SJSA1 (cell line): ENCODE measurements around the gene FAH. TPM values are rescaled to one million over a fixed set of nuclear protein-coding genes. Genes with fewer than 3 reads are reported as not detected.
"Not testable (repeated sequence)": the region's sequence is repeated elsewhere in the genome, so short reads cannot be mapped to it uniquely, and the experiment has no call there.

Experiments
- DNase-seq, 2 experiments: peaks; one replicate each; pipeline ENCODE4 v3.0.0-alpha.2; 2015 to 2020; ENCODE audit warnings: low spot score in 2 of 2, low read depth in 1 of 2
- H3K27ac ChIP-seq: fragments of 250-450 bp; sonication (Bioruptor Pico); 2 replicates; pipeline ENCODE4 v1.5.1; 2020; ENCODE audit warnings: mild to moderate bottlenecking, moderate library complexity
- H3K27me3 ChIP-seq: fragments of 250-450 bp; sonication (Bioruptor Pico); replicated peaks from 2 replicates; pipeline ENCODE4 v1.5.1; 2020; ENCODE audit warnings: mild to moderate bottlenecking, moderate library complexity
- H3K36me3 ChIP-seq: fragments of 250-450 bp; sonication (Bioruptor Pico); 2 replicates; pipeline ENCODE4 v1.5.1; 2020; ENCODE audit warnings: mild to moderate bottlenecking
- H3K4me1 ChIP-seq: fragments of 250-450 bp; sonication (Bioruptor Pico); replicated peaks from 2 replicates; pipeline ENCODE4 v1.6.1; 2021; ENCODE audit warnings: mild to moderate bottlenecking
- H3K4me3 ChIP-seq: fragments of 250-450 bp; sonication (Bioruptor Pico); 2 replicates; pipeline ENCODE4 v1.5.1; 2020; ENCODE audit warnings: mild to moderate bottlenecking
- H3K9me3 ChIP-seq: fragments of 250-450 bp; sonication (Bioruptor Pico); replicated peaks from 2 replicates; pipeline ENCODE4 v1.5.1; 2020; ENCODE audit warnings: mild to moderate bottlenecking
- total RNA-seq: library from RNA; depleted of rRNA; stranded (reverse); fragments of >200 nt; shearing (Covaris generic); gene quantifications from 2 replicates; pipeline ENCODE4 v1.2.3, GENCODE V29; 2014

FAH gene
- total RNA-seq, 1 experiment from 2014 or later: 34.4 TPM

DNA sequence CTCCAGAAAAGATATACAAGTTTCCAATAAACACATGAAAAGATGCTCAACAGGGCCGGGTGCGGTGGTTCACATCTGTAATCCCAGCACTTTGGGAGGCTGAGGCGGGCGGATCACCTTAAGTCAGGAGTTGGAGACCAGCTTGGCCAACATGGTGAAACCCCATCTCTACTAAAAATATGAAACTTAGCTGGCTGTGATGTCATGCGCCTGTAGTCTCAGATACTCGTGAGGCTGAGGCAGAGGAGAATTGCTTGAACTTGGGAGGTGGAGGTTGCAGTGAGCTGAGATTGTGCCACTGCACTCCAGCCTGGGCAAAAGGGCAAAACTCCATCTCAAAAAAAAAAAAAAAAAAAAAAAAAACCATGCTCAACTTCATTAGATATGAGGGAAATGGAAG, 25.5 kb upstream of the FAH start:
- H3K9me3 ChIP-seq, H3K27me3 ChIP-seq, H3K4me1 ChIP-seq, H3K27ac ChIP-seq, DNase-seq, H3K4me3 ChIP-seq: not testable (repeated sequence)
- peaks cover 47% of the 10 kb centered on the region for H3K36me3 ChIP-seq

DNA sequence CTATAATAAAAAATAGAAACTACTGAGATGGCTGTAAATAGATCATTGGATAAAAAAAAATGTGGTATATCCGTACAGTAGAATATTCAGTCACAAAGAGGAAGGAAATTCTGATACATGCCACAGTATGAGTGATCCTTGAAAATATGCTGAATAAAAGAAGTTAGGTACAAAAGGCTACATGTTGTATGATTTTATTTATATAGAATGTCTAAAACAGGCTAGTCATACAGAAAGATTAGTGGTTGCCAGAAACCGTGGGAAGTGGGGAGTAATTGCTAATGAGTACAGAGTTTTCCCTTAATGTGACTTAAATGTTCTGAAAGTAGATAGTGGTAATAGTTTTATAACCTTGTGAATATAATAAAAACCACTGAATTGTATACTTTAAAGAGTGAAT, 24.9 kb upstream of the FAH start:
- no peak overlapping the region for H3K27ac ChIP-seq
- no peak for DNase-seq

DNA sequence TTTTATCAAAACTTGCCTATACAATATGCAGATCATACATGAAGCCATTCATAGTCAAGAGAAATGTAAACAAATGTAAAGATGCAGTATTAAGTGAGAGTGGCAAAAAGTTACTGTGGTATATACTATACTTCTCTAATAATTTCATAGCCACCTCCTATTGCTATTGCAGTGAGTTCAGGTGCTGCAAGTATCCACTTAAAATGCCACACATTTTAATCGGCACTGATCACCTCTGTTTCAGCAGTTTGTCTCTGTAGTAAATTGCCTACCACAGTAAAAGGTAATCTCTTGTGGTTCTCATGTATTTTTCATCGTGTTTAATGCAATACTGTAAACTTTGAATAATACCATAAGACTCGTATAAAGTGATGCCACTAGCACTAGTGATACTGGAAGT, 20.4 kb upstream of the FAH start:
- no peak for DNase-seq
- Histone ChIP-seq H3K27me3 (no peaks in the 10 kb centered on the region), H3K27ac (no peak overlapping the region), H3K36me3 (peaks cover 35% of the 10 kb centered on the region), H3K9me3 (no peaks in the 10 kb centered on the region), H3K4me1 (no peaks in the 10 kb centered on the region), H3K4me3 (no peak overlapping the region)

More for the DNA sequence above, 24.9 kb upstream of the FAH start:
- Histone ChIP-seq H3K4me1 (no peaks in the 10 kb centered on the region), H3K27me3 (no peaks in the 10 kb centered on the region), H3K36me3 (peaks cover 45% of the 10 kb centered on the region), H3K9me3 (no peaks in the 10 kb centered on the region), H3K4me3 (no peak overlapping the region)

DNA sequence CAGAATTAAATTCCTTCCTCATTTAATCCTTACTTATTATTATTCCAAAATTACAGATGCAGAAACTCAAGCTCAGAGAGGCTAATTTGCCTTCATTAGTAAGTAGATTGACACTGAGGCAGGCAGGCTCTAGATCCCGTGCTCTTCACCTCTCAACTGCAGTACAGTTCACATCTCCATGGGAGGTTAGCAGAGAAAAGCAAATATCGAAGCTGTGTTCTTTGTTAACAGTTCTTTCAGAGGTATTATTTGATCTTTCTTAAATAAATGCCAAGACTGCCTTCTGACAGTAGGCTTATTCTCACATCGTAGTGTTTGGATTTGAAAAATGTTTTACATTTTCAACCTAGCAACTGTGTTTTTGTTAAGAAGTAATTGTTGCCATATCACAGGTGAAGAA, 15.9 kb upstream of the FAH start:
- Histone ChIP-seq H3K27me3 (no peaks in the 10 kb centered on the region), H3K27ac (no peak overlapping the region), H3K4me1 (no peaks in the 10 kb centered on the region), H3K4me3 (no peak overlapping the region), H3K9me3 (no peaks in the 10 kb centered on the region), H3K36me3 (peaks cover 25% of the 10 kb centered on the region)
- DNase-seq: no peak

DNA sequence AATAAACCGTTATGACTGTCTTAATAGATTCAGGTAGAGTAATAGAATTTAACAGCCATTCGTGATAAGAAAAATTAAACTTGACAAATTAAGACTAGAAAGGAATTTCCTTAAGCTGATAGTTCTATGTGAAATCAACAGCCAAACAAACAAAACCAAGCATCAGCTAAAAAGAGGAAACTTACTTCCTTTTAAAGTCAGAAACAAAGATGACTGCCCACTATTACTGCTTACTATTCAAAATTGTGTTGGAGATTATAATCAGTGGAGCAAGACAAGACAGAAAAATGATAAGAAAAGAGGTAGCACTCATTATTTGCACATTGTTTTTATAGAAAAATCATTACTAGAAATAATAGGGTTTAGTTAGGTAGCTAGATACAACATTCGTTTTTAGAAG, 13.8 kb upstream of the FAH start:
- peaks cover 19% of the 10 kb centered on the region for H3K36me3 ChIP-seq
- H3K4me1 ChIP-seq: no peaks in the 10 kb centered on the region
- DNase-seq: no peak
- no peak overlapping the region for H3K4me3 ChIP-seq
- H3K27me3 ChIP-seq: no peaks in the 10 kb centered on the region
- H3K27ac ChIP-seq: no peak overlapping the region
- H3K9me3 ChIP-seq: no peaks in the 10 kb centered on the region

DNA sequence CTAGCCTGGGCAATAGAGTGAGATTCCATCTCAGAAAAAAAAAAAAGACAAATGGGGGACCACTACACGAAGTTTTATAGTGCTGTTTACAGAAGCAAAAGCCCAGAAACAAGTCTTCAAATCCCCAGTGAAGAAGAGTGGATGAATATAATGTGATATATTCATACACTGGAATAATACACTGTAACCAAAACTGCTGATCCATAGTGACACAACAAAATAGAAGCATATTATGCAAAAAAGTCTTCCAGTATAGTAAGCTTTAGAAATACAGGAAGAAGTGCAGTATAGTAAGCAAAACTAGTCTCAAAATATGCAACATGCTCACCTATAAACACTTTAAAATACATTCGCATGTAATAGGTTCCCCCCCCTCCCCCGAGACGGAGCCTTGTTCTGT, 11.9 kb upstream of the FAH start:
- H3K4me3 ChIP-seq: no peak overlapping the region
- no peaks in the 10 kb centered on the region for H3K9me3 ChIP-seq
- no peak overlapping the region for H3K27ac ChIP-seq
- no peak for DNase-seq
- H3K4me1 ChIP-seq: no peaks in the 10 kb centered on the region
- H3K36me3 ChIP-seq: peaks cover 8% of the 10 kb centered on the region; the same call in 1 of the 2 replicates
- no peaks in the 10 kb centered on the region for H3K27me3 ChIP-seq

DNA sequence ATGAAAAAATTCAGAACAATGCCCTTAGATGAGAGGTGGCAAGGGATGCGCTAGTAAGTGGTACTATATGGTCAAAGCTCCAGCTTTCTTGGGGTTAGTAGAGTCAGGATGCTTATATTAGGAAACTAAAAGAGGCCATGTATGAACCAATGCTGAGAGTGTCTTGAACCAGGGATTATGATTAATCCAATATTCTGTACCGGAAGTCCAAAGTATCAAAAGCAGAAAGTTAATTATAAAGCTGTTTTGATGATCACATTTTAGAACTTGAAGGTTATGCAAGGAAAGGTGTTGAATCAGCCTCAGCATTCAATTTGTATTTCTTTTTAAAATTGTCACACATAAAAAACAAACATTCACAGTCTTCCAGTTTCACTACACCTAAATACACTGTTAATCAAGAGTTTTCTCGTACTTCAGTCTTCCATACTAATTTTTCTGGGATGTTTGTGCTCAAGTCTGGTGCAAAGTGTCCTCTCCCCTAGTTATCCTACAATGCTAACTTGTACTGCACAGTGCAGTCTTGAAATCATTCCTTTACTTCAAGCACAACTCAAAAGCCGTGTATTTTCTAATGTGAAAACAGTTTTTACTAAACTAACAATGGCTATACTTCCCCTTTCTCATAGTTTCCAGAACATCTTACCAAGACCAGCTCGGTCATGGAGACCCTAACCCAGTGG, 10.7 kb upstream of the FAH start:
- no peak overlapping the region for H3K4me3 ChIP-seq
- H3K36me3 ChIP-seq: 0 out of 2 replicates have a peak, but pooled peaks cover 3% of the 10 kb centered on the region
- no peak for DNase-seq
- H3K27me3 ChIP-seq: 0 out of 2 replicates have a peak, but pooled peaks cover 2% of the 10 kb centered on the region
- no peaks in the 10 kb centered on the region for H3K4me1 ChIP-seq
- H3K27ac ChIP-seq: no peak overlapping the region
- no peaks in the 10 kb centered on the region for H3K9me3 ChIP-seq

DNA sequence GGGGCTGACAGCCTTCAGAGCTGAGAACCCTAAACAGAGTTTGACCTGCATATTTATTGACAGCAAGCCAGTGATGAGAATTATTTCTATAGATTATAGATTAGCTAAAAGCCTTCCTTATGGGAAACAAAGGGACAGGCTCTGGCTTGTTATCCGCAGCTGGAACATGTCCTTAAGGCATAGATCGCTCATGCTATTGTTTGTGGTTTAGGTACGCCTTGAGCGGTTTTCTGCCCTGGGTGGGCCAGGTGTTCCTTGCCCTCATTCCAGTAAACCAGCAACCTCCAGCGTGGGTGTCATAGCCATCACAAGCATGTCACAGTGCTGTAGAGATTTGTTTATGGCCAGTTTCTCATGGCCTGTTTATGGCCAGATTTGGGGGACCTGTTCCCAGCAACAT, 10.2 kb upstream of the FAH start:
- H3K36me3 ChIP-seq: no peaks in the 10 kb centered on the region
- H3K27ac ChIP-seq: no peak overlapping the region
- no peaks in the 10 kb centered on the region for H3K4me1 ChIP-seq
- H3K4me3 ChIP-seq: no peak overlapping the region
- H3K27me3 ChIP-seq: 0 out of 2 replicates have a peak, but pooled peaks cover 2% of the 10 kb centered on the region
- H3K9me3 ChIP-seq: no peaks in the 10 kb centered on the region
- no peak for DNase-seq

DNA sequence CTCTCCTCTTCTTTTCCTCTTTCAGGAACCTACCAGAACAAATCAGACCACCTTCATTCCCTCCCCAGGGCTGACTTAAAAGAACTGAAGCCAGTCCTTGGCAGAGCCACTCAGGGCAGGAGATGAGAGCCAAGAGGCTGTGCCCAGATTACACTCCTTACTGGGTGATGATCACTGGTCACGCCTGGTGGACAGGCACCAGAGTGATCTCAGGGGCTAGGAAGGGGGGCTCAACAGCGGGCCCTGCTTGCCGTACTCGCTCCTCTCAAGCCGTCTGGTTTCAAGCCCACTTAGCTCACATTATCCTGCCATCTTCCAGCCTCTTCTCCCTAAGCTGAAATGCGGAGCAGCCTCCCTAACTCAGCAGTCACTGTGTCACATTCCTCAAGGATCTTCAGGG, 1.7 kb upstream of the FAH start:
- Histone ChIP-seq H3K27me3 (0 out of 2 replicates have a peak, but pooled peaks cover 2% of the 10 kb centered on the region), H3K9me3 (no peaks in the 10 kb centered on the region), H3K4me3 (no peak overlapping the region), H3K4me1 (peaks cover 10% of the 10 kb centered on the region; the same call in 1 of the 2 replicates), H3K36me3 (no peaks in the 10 kb centered on the region), H3K27ac (no peak overlapping the region)
- DNase-seq: no peak

DNA sequence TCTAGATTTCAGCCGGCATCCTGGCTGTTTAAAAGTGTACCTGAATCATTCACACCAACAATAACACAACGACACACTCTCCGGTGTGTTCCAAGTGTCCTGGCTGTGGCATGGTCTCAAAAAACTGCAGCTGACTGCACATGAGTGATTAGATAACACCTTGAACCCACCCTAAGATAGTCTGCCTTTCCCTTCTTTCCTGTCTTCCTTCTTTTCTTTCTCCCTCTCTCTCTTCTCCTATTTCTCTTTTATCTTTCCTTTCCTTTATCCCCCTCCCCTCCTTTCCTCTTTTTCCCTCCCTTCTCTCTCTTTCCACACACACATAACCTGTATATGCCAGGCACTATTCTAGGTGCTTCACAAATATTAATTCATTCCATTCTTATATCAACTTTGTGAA, 1.2 kb upstream of the FAH start:
- H3K4me1 ChIP-seq: peaks cover 10% of the 10 kb centered on the region; the same call in 1 of the 2 replicates
- no peak overlapping the region for H3K4me3 ChIP-seq
- H3K9me3 ChIP-seq: no peaks in the 10 kb centered on the region
- no peaks in the 10 kb centered on the region for H3K36me3 ChIP-seq
- H3K27me3 ChIP-seq: no peaks in the 10 kb centered on the region
- no peak for DNase-seq
- H3K27ac ChIP-seq: no peak overlapping the region

DNA sequence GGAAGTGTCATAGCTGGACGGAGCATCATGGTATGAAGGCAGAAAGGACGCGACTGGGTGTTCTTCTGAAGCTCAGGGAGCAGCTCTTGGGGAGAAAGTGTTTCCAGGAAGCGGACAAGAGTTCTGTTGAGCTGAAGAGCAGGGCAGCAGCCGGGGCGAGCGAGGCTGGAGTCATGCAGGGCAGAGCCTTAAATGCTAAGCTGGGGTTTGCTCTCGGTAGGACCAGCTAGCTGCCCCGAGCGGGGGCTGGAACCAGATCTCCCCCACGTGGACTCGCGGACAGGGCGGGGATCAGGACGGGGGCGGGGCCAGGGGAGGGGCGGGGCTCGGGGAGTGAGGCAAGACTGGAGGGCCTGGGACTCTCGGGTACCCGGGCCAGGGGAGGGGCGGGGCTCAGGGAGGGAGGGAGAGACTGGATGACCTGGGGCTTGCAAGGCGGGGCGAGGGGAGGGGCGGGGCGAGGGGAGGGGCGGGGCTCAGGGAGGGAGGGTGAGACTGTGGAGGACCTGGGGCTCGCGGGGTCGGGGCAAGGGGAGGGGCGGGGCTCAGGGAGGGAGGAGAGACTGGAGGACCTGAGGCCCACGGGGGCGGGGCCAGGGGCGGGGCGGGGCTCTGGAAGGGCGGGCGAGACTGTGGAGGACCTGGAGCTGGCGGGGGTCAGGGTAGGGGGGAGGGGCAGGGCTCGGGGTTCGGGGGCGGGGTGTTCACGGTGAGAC, 461 bp upstream of the FAH start:
- Histone ChIP-seq H3K4me3 (peak overlapping the region; percentile 63), H3K27ac (no peak overlapping the region), H3K36me3 (no peaks in the 10 kb centered on the region), H3K27me3 (no peaks in the 10 kb centered on the region), H3K4me1 (peaks cover 10% of the 10 kb centered on the region; the same call in 1 of the 2 replicates), H3K9me3 (no peaks in the 10 kb centered on the region)
- DNase-seq: peak; percentile 55 to 96

DNA sequence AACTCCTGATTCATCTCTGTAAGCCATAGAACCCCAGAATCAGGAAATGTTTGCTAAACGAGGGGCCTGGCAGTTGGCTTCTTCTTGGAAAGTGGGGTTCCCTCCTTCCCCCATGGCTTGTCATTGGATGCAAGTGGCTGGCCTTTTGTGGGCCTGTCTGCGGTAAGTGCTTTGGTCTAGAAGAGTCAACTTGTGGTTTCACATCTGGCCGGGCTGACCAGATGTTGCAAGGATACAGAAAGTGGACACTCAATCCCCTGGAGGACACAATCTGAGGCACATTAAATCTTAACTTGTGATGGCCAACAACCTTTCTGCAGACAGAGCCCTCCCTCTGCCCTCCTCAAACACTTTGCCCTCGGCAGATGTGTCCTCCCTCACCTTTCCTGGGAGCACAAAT, 1.1 kb downstream of the FAH start:
- peak overlapping the region; percentile 63 for H3K4me3 ChIP-seq
- DNase-seq: no peak
- no peak overlapping the region for H3K27ac ChIP-seq

DNA sequence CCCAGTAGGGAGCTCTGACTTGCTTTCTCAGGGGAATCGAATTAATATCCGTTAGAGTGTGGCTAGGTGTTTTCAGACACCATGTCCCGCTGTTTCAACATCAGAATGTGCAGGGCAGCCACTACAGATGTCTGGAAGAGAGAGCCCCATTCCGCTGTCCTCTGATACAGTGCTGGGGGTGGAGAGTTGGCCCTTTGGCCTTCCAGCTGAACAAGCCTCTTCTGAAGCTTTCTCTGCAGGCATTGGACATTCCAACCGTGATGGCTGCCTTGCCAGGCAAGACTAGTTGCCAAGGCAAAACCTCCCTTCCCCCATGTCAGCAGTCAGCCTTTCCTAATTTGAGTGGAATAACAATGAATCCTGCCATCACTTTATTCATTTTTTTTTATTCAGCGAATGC, 1.5 kb downstream of the FAH start:
- Histone ChIP-seq H3K36me3 (no peaks in the 10 kb centered on the region; the same call in 1 of the 2 replicates), H3K27me3 (no peaks in the 10 kb centered on the region), H3K27ac (no peak overlapping the region), H3K4me1 (peaks cover 10% of the 10 kb centered on the region; the same call in 1 of the 2 replicates), H3K4me3 (no peak overlapping the region), H3K9me3 (no peaks in the 10 kb centered on the region)
- no peak for DNase-seq

More for the DNA sequence above, 1.1 kb downstream of the FAH start:
- peaks cover 10% of the 10 kb centered on the region; the same call in 1 of the 2 replicates for H3K4me1 ChIP-seq
- no peaks in the 10 kb centered on the region for H3K9me3 ChIP-seq
- no peaks in the 10 kb centered on the region for H3K27me3 ChIP-seq
- H3K36me3 ChIP-seq: no peaks in the 10 kb centered on the region

DNA sequence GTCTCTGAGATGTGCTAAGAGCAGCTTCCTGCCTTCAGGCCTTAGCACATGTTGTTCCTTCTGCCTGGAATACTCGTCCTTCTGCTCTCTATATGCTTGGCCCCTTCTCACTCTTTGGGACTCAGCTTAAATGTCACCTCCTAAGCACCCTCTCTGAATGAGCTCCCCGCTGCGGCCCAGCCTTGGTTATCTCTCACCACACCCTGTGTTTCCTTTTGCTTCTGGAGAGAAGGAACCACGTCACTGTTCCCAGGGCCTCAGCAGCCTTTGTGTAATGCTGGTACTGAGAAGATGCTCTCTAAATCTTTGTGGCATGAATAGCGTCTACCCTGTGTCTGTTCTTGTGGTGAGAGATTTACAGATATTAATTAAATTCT, 2.2 kb downstream of the FAH start:
- H3K9me3 ChIP-seq: no peaks in the 10 kb centered on the region

More for the DNA sequence above, 2.2 kb downstream of the FAH start:
- H3K27me3 ChIP-seq: no peaks in the 10 kb centered on the region
- no peak overlapping the region for H3K27ac ChIP-seq
- peaks cover 5% of the 10 kb centered on the region for H3K36me3 ChIP-seq
- peaks cover 10% of the 10 kb centered on the region; the same call in 1 of the 2 replicates for H3K4me1 ChIP-seq
- H3K4me3 ChIP-seq: no peak overlapping the region
- no peak for DNase-seq
